GM12875 (cell line): Measurements from ENCODE around the gene OTX1.

ENCODE experiments used
- H3K4me3 ChIP-seq: one replicate; pipeline ENCODE4 v1.5.1; 2011; ENCODE audit warnings: low read depth, low read length, control low read depth
- CTCF ChIP-seq: IDR thresholded peaks from 2 replicates; pipeline ENCODE4 v1.5.1; 2011; ENCODE audit warnings: low read depth, mild to moderate bottlenecking, control low read depth, inconsistent platforms, low read length, moderate library complexity, borderline replicate concordance; ENCODE audit not compliant: insufficient read depth

The OTX1 gene

DNA sequence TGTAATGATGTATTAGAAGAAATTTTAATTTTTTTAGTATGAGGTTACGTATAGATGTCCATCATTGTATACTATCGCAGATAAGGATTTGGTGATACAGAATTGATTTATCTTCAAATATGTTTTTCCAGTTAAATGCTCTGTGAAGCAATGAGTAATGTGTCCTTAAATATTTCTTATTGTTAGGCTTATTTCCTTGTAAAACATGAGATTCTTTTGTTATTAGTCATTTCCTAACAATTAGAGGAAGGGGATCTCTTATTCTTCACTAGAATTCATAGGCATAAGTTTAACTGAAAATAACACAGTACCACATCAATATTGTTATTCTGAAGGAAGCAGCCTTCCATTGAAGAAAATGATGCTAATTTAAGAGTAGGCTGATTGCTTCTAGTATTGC, 15.5 kb upstream of the OTX1 start:
- no peak overlapping the region for H3K4me3 ChIP-seq

GRCh38 chr2:63035660-63036059, 15.0 kb upstream of the OTX1 start:
- TF ChIP-seq CTCF: no peak

More for the DNA sequence above, 15.5 kb upstream of the OTX1 start:
- TF ChIP-seq CTCF: no peak

GRCh38 chr2:63038034-63038433, 12.6 kb upstream of the OTX1 start:
- no peak overlapping the region for H3K4me3 ChIP-seq
- TF ChIP-seq CTCF: no peak

More at GRCh38 chr2:63035660-63036059, 15.0 kb upstream of the OTX1 start:
- no peak overlapping the region for H3K4me3 ChIP-seq

GRCh38 chr2:63040586-63040985, 10.0 kb upstream of the OTX1 start:
- H3K4me3 ChIP-seq: no peak overlapping the region
- TF ChIP-seq CTCF: no peak

DNA sequence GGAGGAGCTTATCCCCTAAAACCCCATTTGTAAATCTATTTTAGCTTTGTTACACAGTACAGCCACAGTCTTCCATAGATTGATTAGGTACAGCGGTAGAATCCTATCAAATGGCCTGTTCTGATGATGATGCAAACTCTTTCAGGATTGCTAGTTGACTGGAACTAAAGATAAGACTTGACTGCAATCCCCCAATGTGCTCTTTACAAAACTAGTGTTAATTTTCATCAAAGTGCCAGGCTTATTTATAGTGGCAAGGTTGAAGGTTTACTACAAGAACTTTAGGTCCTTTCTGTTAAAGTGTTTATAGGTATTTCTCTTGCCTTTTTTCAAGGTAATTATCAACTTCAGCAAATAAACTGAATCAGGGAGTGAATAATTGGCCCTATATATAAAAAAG, 9.0 kb upstream of the OTX1 start:
- no peak for TF ChIP-seq CTCF

DNA sequence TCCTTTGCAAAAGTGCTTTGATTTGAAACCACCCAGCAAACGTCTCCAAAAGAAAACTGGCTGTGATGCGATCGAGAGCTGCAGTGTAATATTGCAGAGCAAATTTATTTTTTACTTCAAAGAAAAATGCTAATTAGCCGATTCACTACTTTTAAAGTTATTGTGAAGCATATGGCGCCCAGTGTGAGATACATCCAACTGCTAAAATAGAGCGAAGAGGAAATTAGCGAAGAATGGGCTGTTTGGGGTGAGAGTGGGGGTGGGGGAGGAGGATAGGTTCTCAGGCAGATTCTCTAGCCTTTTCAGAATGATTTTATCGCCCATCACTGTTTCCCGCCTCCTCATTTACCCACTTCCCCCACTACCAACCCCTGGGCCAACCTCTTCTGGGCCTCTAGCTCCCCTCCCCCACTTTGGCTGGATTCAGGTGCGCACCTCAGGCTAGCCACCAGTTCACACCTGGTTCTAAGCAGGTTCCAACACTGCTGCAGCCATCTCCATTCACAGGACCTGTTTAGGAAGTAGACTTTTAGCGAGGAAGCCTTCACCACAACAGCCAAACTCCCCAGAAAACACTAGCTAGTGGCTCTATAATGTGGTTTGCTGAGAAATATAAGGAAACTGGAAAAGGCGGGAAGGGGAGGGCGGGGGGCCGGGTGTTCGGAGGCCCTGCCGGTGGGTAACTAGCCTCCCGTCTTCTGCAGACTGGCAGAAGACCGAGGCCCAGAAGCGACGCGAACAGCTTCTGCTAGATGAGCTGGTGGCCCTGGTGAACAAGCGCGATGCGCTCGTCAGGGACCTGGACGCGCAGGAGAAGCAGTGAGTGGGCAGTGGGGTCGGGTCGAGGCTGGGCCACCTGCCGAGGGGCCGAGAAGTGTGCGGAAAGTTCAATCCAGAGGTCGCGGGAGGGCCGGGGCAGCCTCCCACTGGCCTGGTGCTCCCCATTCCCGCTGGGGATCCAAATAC, 6.0 kb upstream of the OTX1 start:
- TF ChIP-seq CTCF: no peak
- H3K4me3 ChIP-seq: no peak overlapping the region

More for the DNA sequence above, 9.0 kb upstream of the OTX1 start:
- no peak overlapping the region for H3K4me3 ChIP-seq

DNA sequence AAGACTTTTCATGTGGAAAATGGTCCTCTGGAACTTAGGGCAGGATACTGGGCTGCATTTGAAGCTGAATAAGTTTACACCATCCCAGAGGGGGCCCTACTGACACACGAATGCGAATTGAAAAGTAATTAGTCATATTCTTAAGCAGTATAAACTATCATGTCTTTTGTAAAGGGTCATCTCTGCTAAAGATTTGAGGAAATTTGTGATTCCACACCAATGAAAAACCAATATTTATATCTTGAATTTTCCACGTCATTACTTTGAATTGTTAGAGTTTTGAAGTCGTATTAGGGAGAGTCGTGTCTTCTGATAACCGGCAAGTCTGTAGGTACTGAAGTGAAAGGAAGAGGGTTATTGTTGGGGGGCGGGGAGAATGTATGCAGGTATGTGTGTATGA, 4.1 kb upstream of the OTX1 start:
- no peak for TF ChIP-seq CTCF
- no peak overlapping the region for H3K4me3 ChIP-seq
